ENCODE measurements around the gene FZR1. TPM values are rescaled to one million over a fixed set of nuclear protein-coding genes. Genes with fewer than 3 reads are reported as not detected.

Gene FZR1
- total and polyA plus RNA-seq, 9 of the 15 experiments (the other 6 are each of a cell fraction or from before 2014, with no cell fraction given) = 0.18 to 48.0 (median 22.2) TPM

- no peaks in the 10 kb centered on the region for H3K79me2 ChIP-seq (ENCODE audit: control insufficient read depth, insufficient read depth, low read length)
- CTCF ChIA-PET (ENCODE audit: low intra/inter-chr PET ratio) = interaction anchor here (0.5 kb wide), 1 partner anchor 163 kb away, joined by 3 read pairs; no protein-coding TSS in a partner anchor
- no peaks in the 10 kb centered on the region for H3K27me3 ChIP-seq (ENCODE audit: control insufficient read depth in 2 of 2, insufficient read depth in 2 of 2, low read length in 2 of 2)
- no TSS peak for BruUV-seq (replicated peaks)
- H3K4me2 ChIP-seq (ENCODE audit: insufficient read depth, low read length) = no peak overlapping the region
- TF ChIP-seq FOXP4 (CRISPR knock-in tag; IDR thresholded peaks at IDR 0.05; ENCODE audit: borderline replicate concordance) = no peak
- TF ChIP-seq POLR2G (IDR thresholded peaks at IDR 0.05; ENCODE audit: low read depth, low read length) = 0 out of 2 replicates have a peak, but pooled peaks have one; percentile 14
- TF ChIP-seq, protein P1, sequence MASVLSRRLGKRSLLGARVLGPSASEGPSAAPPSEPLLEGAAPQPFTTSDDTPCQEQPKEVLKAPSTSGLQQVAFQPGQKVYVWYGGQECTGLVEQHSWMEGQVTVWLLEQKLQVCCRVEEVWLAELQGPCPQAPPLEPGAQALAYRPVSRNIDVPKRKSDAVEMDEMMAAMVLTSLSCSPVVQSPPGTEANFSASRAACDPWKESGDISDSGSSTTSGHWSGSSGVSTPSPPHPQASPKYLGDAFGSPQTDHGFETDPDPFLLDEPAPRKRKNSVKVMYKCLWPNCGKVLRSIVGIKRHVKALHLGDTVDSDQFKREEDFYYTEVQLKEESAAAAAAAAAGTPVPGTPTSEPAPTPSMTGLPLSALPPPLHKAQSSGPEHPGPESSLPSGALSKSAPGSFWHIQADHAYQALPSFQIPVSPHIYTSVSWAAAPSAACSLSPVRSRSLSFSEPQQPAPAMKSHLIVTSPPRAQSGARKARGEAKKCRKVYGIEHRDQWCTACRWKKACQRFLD (CRISPR knock-in tag; IDR thresholded peaks at IDR 0.05) = no peak
- no peak for TF ChIP-seq RBM39 (optimal IDR thresholded peaks at IDR 0.05; ENCODE audit: low read depth, low read length)
- no peak for TF ChIP-seq TAL1 (IDR thresholded peaks at IDR 0.05)
- TF ChIP-seq, protein P2, sequence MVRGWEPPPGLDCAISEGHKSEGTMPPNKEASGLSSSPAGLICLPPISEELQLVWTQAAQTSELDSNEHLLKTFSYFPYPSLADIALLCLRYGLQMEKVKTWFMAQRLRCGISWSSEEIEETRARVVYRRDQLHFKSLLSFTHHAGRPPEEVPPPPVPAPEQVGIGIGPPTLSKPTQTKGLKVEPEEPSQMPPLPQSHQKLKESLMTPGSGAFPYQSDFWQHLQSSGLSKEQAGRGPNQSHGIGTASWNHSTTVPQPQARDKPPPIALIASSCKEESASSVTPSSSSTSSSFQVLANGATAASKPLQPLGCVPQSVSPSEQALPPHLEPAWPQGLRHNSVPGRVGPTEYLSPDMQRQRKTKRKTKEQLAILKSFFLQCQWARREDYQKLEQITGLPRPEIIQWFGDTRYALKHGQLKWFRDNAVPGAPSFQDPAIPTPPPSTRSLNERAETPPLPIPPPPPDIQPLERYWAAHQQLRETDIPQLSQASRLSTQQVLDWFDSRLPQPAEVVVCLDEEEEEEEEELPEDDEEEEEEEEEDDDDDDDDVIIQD (CRISPR knock-in tag; IDR thresholded peaks at IDR 0.05) = no peak
- no peak for TF ChIP-seq DACH1 (IDR thresholded peaks at IDR 0.05; ENCODE audit: partially characterized antibody)
- no peak for TF ChIP-seq TEAD1 (CRISPR knock-in tag; IDR thresholded peaks at IDR 0.05)
- POLR2A ChIA-PET = interaction anchor here (1.0 kb wide), 1 partner anchor 12 kb away, joined by 3 read pairs; no protein-coding TSS in a partner anchor
- DNase-seq (ENCODE audit: extremely low read depth in 1 of 4, low spot score in 3 of 4) (no peak), ATAC-seq (no peak), FAIRE-seq (no peak)
- H3K9ac ChIP-seq (ENCODE audit: insufficient read depth in 1 of 2, low read depth in 2 of 2, low read length in 2 of 2) = no peak overlapping the region
- WGBS (ENCODE audit: insufficient coverage, low coverage, missing lambda C conversion rate) = 92% methylated on average over 17 of the region's 17 CpGs
- no peaks in the 10 kb centered on the region for H3K9me3 ChIP-seq (replicated peaks; ENCODE audit: control insufficient read depth, insufficient read depth, low read depth, low read length)
- peaks cover 58% of the 10 kb centered on the region; the same call in 2 of the 3 replicates for H3K36me3 ChIP-seq (ENCODE audit: control insufficient read depth, insufficient read depth, low read length)
- intact Hi-C loops (cut with micrococcal nuclease) = no loop called here
- H3K9me1 ChIP-seq (ENCODE audit: control insufficient read depth, insufficient read depth, low read length) = peaks cover 2% of the 10 kb centered on the region
- H4K20me1 ChIP-seq (replicated peaks; ENCODE audit: control insufficient read depth, insufficient read depth, low read length) = peaks cover 5% of the 10 kb centered on the region; the same call in 1 of the 2 replicates
- no peak overlapping the region for H3K27ac ChIP-seq (ENCODE audit: extremely low read depth, low read depth, low read length)
- H2AFZ ChIP-seq (ENCODE audit: low read depth, low read length) = no peak overlapping the region
- H3K4me3 ChIP-seq = no peak overlapping the region
- H3K4me1 ChIP-seq (replicated peaks in 1 of 2; ENCODE audit: control insufficient read depth in 2 of 2, insufficient read depth in 2 of 2, low read length in 2 of 2) = peaks cover 0 to 35% of the 10 kb centered on the region in 2 experiments; a peak in 2 of 5 replicates
- in situ Hi-C loops (cut with MboI) = no loop called here
Measured at GRCh38 chr19:3533033-3533432, 26.9 kb downstream of the FZR1 start.
